ENCODE measurements around the gene VSIG10. TPM values are rescaled to one million over a fixed set of nuclear protein-coding genes. Genes with fewer than 3 reads are reported as not detected.

VSIG10 gene
- total and polyA plus RNA-seq, 10 donors: 4.9 to 22.9 (median 13.4) TPM

GRCh38 chr12:118033902-118034301 lies 69.9 kb downstream of the VSIG10 start:
- DNase-seq: no peak
- intact Hi-C loops (cut with DNase I; ENCODE audit: low total_unique reads): no loop called here
- Histone ChIP-seq H3K4me1 (peaks cover 0 to 13% (median 3%) of the 10 kb centered on the region in 6 donors), H3K36me3 (peaks cover 0 to 100% (median 90%) of the 10 kb centered on the region in 6 donors), H3K9me3 (no peaks in the 10 kb centered on the region), H3K27ac (peak overlapping the region in 1 of 8 donors; percentile 3), H3K4me3 (no peak overlapping the region), H3K27me3 (replicated peaks in 1 of 7) (no peaks in the 10 kb centered on the region)
- WGBS, 5 donors: 88 to 96% (median 92%) methylated on average over 5 of the region's 5 CpGs
- TF ChIP-seq POLR2AphosphoS5 (IDR thresholded peaks at IDR 0.05) (no peak), CTCF (IDR thresholded peaks at IDR 0.05 in 8 of 11, conservative IDR thresholded peaks at IDR 0.05 in 3 of 11) (no peak), POLR2A (IDR thresholded peaks at IDR 0.05) (no peak)

GRCh38 chr12:118033323-118033722 lies 70.5 kb downstream of the VSIG10 start:
- intact Hi-C loops (cut with DNase I; ENCODE audit: low total_unique reads): no loop called here
- no peak for DNase-seq
- Histone ChIP-seq H3K36me3 (peaks cover 0 to 100% (median 90%) of the 10 kb centered on the region in 6 donors), H3K4me1 (peaks cover 0 to 13% (median 3%) of the 10 kb centered on the region in 6 donors), H3K4me3 (no peak overlapping the region), H3K27me3 (replicated peaks in 1 of 7) (no peaks in the 10 kb centered on the region), H3K27ac (peak overlapping the region in 1 of 8 donors; percentile 3), H3K9me3 (no peaks in the 10 kb centered on the region)
- TF ChIP-seq POLR2A (IDR thresholded peaks at IDR 0.05) (no peak), POLR2AphosphoS5 (IDR thresholded peaks at IDR 0.05) (no peak), CTCF (IDR thresholded peaks at IDR 0.05 in 8 of 11, conservative IDR thresholded peaks at IDR 0.05 in 3 of 11) (no peak)
- whole genome bisulfite sequencing, 5 donors: 79 to 88% (median 87%) methylated on average over 5 of the region's 5 CpGs

GRCh38 chr12:118032188-118032587 lies 71.6 kb downstream of the VSIG10 start:
- no peaks in the 10 kb centered on the region for H3K9me3 ChIP-seq
- H3K4me3 ChIP-seq: no peak overlapping the region
- no peaks in the 10 kb centered on the region for H3K27me3 ChIP-seq (replicated peaks in 1 of 7)
- H3K36me3 ChIP-seq: peaks cover 0 to 100% (median 89%) of the 10 kb centered on the region in 6 donors
- 91 to 96% (median 93%) methylated on average over 7 of the region's 7 CpGs for WGBS, 5 donors
- intact Hi-C loops (cut with DNase I; ENCODE audit: low total_unique reads): no loop called here
- peaks cover 0 to 13% (median 3%) of the 10 kb centered on the region in 6 donors for H3K4me1 ChIP-seq
- H3K27ac ChIP-seq: no peak overlapping the region
- no peak for DNase-seq
- no peak for TF ChIP-seq POLR2A (IDR thresholded peaks at IDR 0.05)
- no peak for TF ChIP-seq CTCF (IDR thresholded peaks at IDR 0.05 in 8 of 11, conservative IDR thresholded peaks at IDR 0.05 in 3 of 11)
- TF ChIP-seq POLR2AphosphoS5 (IDR thresholded peaks at IDR 0.05): no peak

- Histone ChIP-seq H3K36me3 (peaks cover 4 to 100% (median 85%) of the 10 kb centered on the region in 6 donors), H3K9me3 (no peaks in the 10 kb centered on the region), H3K4me1 (no peaks in the 10 kb centered on the region), H3K27me3 (replicated peaks in 1 of 7) (no peaks in the 10 kb centered on the region), H3K27ac (no peak overlapping the region), H3K4me3 (no peak overlapping the region)
- DNase-seq: no peak
- WGBS, 5 donors: 93 to 99% (median 98%) methylated on average over 5 of the region's 5 CpGs
- intact Hi-C loops (cut with DNase I; ENCODE audit: low total_unique reads): no loop called here
- no peak for TF ChIP-seq POLR2AphosphoS5 (IDR thresholded peaks at IDR 0.05)
- no peak for TF ChIP-seq CTCF (IDR thresholded peaks at IDR 0.05 in 8 of 11, conservative IDR thresholded peaks at IDR 0.05 in 3 of 11)
- TF ChIP-seq POLR2A (IDR thresholded peaks at IDR 0.05): no peak
Observed at GRCh38 chr12:118029166-118029565, 74.6 kb downstream of the VSIG10 start.

All from spleen (tissue), 11 donors.